ENCODE data around the gene C2orf76. TPM values are rescaled to one million over a fixed set of nuclear protein-coding genes. Genes with fewer than 3 reads are reported as not detected.

Gene C2orf76
- total and polyA plus RNA-seq, 7 donors, result 4.1 to 9.3 (median 7.1) TPM

DNA sequence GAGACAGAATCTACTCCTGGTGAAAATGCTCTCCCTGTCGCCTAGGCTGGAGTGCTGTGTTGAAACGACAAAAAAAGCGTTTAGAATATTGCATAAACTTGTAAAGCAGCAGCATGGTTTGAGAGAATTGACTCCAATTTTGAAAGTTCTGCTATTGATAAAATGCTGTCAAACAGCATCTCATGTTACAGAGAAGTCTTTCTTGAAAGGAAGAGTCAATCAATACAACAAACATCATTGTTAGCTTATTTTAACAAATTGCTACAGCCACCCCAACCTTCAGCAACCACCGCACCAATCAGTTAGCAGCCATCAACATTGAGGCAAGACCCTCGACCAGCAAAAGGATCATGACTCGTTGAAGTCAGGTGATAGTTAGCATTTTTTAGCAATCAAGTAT is 6.9 kb downstream of the C2orf76 start:
- Histone ChIP-seq H3K4me1 (peaks cover 26% of the 10 kb centered on the region), H3K9me3 (no peaks in the 10 kb centered on the region), H3K27me3 (ENCODE audit: insufficient read depth in 3 of 3, low read length in 2 of 3) (no peaks in the 10 kb centered on the region), H3K36me3 (ENCODE audit: insufficient read depth in 1 of 2, low read depth in 1 of 2) (no peaks in the 10 kb centered on the region), H3K4me3 (no peak overlapping the region), H3K27ac (no peak overlapping the region)
- ATAC-seq (no peak), DNase-seq (no peak)
- intact Hi-C loops (cut with DNase I), result no loop called here
- 90 to 93% (median 91%) methylated on average over 6 of the region's 6 CpGs for WGBS, 3 donors
- TF ChIP-seq, protein P1, sequence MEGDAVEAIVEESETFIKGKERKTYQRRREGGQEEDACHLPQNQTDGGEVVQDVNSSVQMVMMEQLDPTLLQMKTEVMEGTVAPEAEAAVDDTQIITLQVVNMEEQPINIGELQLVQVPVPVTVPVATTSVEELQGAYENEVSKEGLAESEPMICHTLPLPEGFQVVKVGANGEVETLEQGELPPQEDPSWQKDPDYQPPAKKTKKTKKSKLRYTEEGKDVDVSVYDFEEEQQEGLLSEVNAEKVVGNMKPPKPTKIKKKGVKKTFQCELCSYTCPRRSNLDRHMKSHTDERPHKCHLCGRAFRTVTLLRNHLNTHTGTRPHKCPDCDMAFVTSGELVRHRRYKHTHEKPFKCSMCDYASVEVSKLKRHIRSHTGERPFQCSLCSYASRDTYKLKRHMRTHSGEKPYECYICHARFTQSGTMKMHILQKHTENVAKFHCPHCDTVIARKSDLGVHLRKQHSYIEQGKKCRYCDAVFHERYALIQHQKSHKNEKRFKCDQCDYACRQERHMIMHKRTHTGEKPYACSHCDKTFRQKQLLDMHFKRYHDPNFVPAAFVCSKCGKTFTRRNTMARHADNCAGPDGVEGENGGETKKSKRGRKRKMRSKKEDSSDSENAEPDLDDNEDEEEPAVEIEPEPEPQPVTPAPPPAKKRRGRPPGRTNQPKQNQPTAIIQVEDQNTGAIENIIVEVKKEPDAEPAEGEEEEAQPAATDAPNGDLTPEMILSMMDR (IDR thresholded peaks at IDR 0.05), result no peak

DNA sequence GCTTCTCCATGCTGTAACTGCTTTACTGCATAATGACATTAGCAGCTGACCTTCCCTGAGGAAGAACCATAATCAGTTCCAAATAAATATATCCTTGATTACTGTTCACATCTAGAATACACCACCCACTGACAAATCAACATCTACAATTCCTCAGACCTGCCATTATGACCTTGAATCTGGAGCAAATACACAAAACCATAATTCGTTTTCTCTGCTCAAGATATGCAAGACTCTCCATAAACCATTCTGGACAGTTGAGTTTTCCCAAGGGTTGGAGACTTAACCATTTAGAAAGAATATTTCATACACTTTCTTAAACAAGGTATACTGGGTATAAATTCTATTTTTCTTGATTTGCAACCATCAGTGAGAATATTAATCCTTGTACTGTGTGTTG is 11.8 kb downstream of the C2orf76 start:
- WGBS, 3 donors, result 71 to 83% (median 74%) methylated on average over 1 of the region's 1 CpG
- Histone ChIP-seq H3K36me3 (ENCODE audit: insufficient read depth in 1 of 2, low read depth in 1 of 2) (no peaks in the 10 kb centered on the region), H3K4me3 (no peak overlapping the region), H3K27me3 (ENCODE audit: insufficient read depth in 3 of 3, low read length in 2 of 3) (no peaks in the 10 kb centered on the region), H3K9me3 (no peaks in the 10 kb centered on the region), H3K27ac (no peak overlapping the region), H3K4me1 (peaks cover 37% of the 10 kb centered on the region)
- ATAC-seq (no peak), DNase-seq (no peak)
- intact Hi-C loops (cut with DNase I), result no loop called here
- TF ChIP-seq, protein P1 (IDR thresholded peaks at IDR 0.05), result no peak

DNA sequence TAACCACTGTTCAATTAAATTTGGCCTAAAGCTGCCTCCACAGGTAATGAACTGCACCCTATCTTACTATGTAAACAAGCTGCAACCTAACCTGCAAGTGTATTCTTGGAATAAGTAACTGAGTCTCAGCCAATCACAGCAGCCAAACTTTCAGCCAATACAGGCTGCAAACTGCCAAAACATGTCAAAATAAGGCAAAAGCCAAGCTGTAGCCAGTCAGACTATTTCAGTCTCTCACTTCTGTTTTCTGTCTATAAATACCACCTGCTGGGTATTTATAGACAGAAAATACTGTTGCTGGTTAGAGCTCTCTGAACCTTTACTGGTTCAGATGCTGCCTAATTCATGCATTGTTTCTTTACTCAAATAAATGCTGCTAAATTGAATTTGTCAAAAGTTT is 14.3 kb downstream of the C2orf76 start:
- Histone ChIP-seq H3K27me3 (ENCODE audit: insufficient read depth in 3 of 3, low read length in 2 of 3) (no peaks in the 10 kb centered on the region), H3K27ac (peak overlapping the region; percentile 46), H3K36me3 (ENCODE audit: insufficient read depth in 1 of 2, low read depth in 1 of 2) (no peaks in the 10 kb centered on the region), H3K4me1 (peaks cover 29% of the 10 kb centered on the region), H3K9me3 (no peaks in the 10 kb centered on the region), H3K4me3 (no peak overlapping the region)
- DNase-seq (no peak), ATAC-seq (peak; percentile 63 to 91 (median 86))
- intact Hi-C loops (cut with DNase I), result no loop called here
- TF ChIP-seq, protein P1 (IDR thresholded peaks at IDR 0.05), result no peak

DNA sequence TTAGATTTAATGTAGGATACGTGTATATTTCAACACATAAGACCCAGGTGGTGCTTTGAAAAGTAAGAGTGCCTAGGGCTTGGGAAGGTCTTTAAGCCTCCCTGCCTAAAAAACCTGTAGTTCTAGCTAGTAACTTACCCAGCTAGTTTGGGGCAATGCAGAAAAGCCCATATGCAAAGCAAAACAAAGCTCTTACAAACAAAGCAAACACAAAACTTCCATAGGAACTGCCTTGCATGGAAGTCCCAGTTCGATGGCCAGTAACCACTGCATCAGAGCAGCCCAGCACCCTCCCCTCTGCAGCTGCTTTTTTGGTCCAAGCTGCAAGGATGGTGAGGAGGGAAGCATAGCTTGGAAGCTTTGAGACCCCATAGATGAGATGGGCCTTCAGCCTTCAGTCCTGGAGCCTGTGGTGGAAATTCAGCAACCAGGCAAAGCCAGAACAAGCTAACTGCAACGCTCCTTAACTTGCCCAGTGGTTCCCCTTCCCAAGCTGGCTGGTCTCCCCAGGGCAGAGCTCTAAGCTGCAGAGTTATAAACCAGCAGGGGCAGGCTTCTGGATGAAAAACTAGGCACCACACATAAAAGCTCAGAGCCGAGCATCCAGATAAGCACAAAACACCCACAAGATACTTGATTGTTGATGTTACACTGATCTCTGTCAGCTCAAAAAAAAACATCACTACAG is 16.2 kb downstream of the C2orf76 start:
- H3K36me3 ChIP-seq (ENCODE audit: insufficient read depth in 1 of 2, low read depth in 1 of 2), result no peaks in the 10 kb centered on the region
- H3K9me3 ChIP-seq, result no peaks in the 10 kb centered on the region
- 54 to 75% (median 65%) methylated on average over 4 of the region's 4 CpGs for WGBS, 3 donors
- H3K4me1 ChIP-seq, result peaks cover 16% of the 10 kb centered on the region
- H3K27me3 ChIP-seq (ENCODE audit: insufficient read depth in 3 of 3, low read length in 2 of 3), result no peaks in the 10 kb centered on the region
- ATAC-seq (no peak), DNase-seq (no peak)
- H3K4me3 ChIP-seq, result no peak overlapping the region
- TF ChIP-seq, protein P1 (IDR thresholded peaks at IDR 0.05), result no peak
- intact Hi-C loops (cut with DNase I), result no loop called here
- no peak overlapping the region for H3K27ac ChIP-seq

DNA sequence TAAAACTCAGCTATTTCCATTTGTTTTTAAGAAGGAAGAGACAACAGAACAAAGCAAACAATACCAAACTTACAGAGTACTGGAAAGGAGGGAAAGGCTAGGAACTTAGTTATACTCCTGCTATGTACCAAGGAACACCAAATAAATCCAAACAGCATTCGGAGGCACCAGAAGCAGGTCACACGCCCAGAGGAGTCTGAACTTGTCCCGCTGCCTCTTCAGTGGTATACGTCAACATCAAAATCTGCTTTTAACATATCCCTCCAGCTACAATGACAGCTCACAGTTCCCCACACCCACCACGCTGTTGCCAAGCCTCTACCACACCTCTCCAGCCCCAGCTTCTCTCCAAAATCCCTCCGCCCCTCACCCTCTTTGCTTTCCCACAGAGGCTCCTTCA is 17.3 kb downstream of the C2orf76 start:
- H3K9me3 ChIP-seq, result no peaks in the 10 kb centered on the region
- intact Hi-C loops (cut with DNase I), result no loop called here
- peaks cover 13% of the 10 kb centered on the region for H3K4me1 ChIP-seq
- TF ChIP-seq, protein P1 (IDR thresholded peaks at IDR 0.05), result no peak
- H3K4me3 ChIP-seq, result no peak overlapping the region
- DNase-seq (no peak), ATAC-seq (no peak)
- H3K27ac ChIP-seq, result no peak overlapping the region
- no peaks in the 10 kb centered on the region for H3K36me3 ChIP-seq (ENCODE audit: insufficient read depth in 1 of 2, low read depth in 1 of 2)
- WGBS, 3 donors, result 94 to 97% (median 94%) methylated on average over 6 of the region's 6 CpGs
- no peaks in the 10 kb centered on the region for H3K27me3 ChIP-seq (ENCODE audit: insufficient read depth in 3 of 3, low read length in 2 of 3)
